ENCODE measurements around the gene CLP1.
"Not testable (repeated sequence)": the region's sequence is repeated elsewhere in the genome, so short reads cannot be mapped to it uniquely, and the experiment has no call there.

The CLP1 gene

DNA sequence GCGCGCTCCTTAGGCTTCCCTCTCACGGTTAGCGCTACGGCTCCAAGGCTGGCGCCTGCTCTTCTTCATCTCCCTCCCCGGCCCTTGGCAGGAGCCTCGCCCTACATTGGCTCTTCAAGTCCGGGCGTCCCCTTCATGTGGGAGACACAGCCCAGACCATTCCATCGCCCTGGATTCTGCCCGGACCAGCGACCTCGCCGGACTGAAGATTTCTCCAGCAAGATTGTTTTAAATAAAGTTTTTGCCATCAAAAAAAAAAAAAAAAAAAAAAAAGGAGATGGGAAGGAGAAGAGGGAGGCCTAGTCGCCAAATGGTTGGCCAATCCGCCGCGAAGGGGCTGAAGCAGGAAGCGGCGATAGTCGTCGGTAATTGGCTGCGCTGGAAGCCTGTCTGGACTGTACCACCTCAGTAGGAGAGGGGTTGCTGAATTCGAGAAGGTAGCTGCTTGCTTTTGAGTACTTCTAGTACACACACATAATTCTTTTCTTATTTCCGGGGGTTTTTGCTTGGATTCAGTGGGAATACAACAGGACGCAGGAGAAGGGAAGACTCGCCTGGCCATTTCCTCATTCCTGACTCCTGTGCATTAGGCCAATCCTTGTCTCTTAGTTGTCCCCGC is 9.7 kb downstream of the CLP1 start:
- DNase-seq = peak; percentile 91

DNA sequence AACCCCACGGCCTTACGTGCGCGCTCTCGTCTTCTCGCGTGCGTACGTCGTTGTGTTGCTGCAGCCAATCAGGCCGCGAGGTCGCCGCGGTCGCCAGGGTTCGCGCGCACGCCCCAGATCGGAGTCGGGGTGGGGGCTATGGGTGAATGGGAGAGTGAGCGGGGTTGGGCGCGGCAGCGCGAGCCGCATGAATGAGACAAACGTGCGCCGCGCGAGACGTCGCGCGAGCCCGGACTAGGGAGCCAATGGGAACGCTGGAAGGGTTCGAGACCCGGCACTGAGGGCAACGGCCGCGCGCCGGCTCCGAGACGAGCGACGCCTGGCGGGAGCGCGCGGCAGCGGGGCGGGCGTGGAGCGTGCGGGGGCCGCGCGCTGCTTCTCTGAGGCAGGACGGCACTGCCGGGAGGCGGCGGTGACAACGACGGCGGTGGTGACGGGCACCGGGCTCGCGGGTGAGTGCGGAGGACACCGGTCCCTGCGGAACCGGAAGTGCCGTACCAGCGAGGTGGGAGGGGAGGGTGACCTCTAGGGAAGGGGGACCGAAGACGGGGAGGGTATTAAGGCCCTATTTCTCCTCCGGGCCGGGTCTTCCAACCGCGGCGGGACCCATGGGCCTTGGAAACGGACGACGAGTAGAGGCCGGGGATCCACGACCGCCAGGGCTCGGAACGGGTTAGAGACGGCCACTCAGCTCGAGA is 10.3 kb downstream of the CLP1 start, which contains the start of gene ZDHHC5:
TSS of gene ZDHHC5 (plus strand) at position 379 of the 698 bp plus-strand sequence. CDS start 4,977 bp downstream, outside the sequence.
- peak; percentile 99 for DNase-seq

DNA sequence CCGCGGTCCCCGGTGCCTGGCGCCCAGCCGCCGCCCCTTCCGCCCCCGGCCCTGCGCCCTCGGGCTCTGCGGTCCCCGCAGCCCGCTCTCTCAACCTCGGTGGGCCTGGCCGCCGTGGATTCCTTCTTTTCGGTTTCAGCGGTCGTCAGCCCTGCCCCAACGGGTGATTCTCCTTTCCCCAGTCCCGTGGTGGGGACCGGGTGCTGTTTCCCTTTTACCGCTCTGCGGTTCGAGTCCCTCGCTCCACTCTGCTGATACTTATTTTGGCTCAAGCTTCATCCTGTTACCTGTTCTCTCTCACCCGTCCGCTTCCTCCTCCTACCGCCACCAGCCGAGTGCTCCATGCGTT is 10.8 kb downstream of the CLP1 start:
- DNase-seq = no peak

DNA sequence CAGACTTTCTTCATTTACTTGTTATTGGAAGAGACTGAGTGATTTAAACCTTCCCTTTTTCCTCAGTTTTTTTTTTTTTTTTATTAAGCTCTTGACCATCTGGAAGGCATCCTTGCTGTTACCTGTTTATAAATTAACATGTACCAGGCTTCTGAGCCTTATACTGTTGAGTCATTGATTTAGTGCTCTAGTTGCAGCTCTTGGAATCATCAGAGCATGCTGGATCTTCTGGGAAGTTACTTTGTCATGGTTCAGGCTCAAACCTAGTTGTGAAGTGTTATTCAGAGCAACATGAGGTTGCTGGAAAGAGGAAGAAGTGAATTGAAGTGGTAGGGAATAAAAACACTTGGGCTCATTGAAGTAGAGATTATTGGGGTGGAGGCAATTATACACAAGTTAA is 16.7 kb downstream of the CLP1 start:
- DNase-seq = no peak

DNA sequence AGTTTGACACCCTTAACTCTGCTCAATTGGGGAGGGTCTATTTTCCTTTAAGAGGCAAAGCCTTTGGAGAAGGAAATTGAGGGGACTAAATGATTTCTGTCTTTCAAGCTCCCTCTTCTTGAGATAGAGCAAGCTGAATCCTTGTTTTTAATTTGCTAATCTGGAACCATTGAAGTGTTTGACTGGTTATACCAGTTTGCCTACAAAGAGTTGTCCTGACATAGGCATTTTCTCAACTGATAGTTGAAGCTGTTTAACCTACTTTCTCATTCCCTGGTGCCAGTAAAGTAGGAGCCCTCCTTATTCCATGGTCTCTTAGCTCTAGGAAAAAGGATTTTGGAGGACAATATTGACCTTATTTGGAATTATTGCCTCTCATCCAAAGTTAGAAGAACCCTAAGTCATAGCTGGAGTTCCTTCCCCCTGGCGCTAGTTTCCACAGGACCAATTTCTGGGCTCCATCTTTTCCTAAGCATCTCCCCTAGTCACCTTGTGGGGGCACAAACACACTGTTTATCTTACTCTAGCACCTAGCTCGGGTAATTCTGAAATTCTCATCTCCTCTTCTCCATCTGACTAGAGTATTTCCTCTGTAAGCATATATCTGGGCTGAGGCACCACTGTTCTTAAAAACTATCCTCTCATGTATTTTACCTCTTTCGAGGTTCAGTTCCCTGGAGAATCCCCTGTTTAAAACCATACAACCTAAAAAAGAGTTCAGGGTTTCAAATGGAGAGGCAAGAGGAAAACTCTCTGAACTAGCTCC is 17.8 kb downstream of the CLP1 start:
- no peak for DNase-seq

DNA sequence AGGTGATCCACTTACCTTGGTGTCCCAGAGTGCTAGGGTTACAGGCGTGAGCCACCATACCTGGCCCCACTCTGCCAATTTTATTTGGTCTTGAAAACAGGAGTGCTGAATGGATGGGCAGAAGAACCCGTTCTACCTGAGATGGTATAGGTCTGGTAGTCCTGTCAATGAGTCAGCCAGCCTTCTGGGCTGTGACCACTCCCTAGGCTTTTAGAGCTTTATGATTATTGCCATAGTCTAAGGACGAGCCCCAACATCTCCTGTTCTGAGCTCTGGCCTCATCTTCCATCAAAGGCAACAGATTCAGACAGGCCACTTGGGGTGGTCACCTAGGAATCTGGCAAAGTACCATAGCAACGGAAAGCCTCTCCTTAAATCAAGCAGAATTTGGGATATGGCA is 21.8 kb downstream of the CLP1 start:
- no peak for DNase-seq

DNA sequence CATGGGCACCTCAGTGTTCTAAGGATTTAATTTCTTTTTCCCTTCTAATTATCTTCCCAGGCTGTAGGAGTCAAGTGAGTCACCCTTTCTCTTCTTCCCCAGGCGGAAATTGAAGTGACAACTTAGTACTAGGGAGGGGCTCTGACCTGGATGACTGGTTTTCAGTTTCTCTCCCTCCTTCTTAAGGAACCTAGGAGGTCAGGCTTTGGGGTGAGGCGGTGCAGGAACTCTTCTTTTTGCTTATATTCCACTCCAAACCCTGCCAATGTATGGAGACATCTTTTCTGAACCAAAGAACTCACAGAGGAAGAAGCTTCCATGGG is 23.0 kb downstream of the CLP1 start:
- no peak for DNase-seq

DNA sequence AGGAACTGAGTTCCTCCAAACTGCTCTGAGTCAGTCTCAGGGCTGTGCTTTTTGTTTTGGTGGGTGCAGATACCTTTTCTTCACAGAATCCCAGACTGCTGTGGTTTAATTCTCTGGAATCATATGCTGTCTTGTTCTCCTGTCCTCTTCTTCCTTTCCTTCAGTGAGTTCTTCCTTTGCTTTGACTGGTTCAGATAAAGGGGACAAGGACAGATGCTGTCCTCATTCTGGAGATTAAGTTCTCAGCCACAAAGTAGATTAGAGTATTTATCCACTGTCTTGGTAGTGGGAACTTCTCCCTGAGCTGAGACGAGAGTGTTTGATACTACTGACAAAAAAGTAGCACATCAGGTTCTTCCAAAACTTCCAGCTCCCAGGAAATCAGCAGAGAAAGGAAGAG is 23.6 kb downstream of the CLP1 start:
- no peak for DNase-seq

DNA sequence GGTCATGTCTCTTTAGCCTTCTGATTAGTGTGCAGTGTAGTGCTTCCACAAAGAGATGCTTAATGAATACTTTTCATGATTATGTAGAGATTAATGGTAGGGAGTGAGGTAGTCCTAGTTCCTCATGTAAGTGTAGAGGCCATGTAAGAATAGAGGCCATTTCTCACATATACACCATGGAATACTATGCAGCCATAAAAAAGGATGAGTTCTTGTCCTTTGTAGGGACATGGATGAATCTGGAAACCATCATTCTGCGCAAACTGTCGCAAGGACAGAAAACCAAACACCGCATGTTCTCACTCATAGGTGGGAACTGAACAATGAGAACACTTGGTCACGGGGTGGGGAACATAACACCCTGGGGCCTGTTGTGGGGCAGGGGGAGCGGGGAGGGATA is 32.9 kb downstream of the CLP1 start:
- not testable (repeated sequence) for DNase-seq

DNA sequence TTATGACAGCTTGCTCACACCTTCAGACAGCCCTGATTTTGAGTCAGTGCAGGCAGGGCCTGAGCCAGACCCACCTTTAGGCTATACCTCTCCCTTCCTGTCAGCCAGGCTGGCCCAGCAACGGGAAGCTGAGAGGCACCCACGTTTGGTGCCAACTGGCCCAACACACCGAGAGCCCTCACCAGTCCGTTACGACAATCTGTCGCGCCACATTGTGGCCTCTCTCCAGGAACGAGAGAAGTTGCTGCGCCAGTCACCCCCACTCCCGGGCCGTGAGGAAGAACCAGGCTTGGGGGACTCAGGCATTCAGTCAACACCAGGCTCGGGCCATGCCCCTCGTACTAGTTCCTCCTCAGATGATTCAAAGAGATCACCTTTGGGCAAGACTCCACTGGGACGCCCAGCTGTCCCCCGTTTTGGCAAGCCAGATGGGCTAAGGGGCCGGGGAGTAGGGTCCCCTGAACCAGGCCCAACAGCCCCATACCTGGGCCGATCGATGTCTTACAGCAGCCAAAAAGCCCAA is 41.3 kb downstream of the CLP1 start:
- DNase-seq = no peak

DNA sequence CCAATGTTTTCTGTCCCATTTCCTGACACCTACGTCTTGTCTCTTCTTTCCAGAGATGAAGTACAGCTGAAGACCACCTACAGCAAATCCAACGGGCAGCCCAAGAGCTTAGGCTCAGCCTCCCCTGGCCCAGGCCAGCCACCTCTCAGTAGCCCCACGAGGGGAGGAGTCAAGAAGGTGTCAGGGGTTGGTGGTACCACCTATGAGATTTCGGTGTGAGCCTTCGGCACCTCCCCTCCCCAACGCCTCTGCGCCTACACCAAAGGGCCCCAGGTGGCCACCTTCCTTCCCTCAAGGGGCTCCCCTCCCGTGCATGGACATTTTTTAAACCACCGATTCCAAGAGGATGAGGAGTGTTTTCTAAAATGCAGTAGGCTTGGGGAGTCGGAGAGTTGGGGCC is 42.3 kb downstream of the CLP1 start:
- no peak for DNase-seq

DNA sequence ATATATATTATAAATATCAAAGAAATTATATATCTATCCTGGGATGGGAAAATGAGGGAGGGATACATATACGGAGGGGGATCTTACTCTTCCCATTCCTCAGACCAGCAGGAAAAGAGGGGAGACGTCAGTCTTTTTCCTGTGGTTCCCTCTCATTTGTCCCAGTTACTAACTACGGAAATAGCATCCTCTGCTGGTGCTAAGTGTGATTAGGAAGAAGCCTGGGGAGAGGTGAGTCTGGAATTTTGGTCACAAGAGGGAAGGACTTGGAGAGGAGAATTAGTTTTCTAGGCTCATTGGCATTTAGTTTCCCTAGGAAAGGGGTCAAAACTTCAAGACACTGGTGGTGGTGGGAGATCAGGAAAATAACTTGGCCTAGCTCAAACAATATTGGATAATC is 42.9 kb downstream of the CLP1 start:
- DNase-seq = no peak

DNA sequence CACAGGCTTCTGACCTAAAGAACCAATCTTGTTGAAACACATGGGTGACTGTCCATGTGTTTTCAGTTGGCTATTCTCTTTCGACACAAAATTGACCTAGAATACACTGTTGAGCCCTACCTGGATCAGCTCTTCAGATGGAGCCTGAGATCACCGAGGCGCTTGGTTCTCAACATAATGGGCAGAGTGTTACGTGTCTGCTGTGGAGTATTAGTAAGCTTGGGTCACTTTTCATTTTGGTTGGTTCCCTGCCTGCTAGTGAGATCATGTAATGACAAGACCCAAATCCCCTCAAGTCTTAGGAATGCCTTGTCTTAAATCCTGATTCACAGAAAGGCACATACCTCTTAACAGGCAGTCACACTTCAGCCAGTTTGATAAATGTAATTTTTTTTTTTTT is 45.8 kb downstream of the CLP1 start:
- DNase-seq = no peak

DNA sequence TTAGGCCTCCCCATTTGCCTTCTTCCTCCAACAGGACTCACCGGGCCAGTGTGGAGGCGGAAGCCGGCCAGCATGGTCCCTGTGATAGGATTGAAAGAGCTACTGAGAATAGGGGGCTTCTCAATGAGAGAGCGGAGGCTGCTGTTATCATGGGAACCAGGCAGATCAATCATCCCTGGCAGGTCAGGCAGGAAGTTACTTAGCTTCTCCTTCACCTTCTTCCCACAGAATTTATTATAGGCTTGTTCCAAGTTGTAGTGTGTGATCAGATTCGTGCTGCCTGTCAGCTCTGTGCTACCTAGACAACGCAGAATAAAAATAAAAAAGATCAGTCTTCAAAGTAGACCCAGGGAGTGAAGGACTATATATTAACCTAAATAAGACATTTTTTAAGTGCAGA is 47.4 kb downstream of the CLP1 start:
- no peak for DNase-seq

DNA sequence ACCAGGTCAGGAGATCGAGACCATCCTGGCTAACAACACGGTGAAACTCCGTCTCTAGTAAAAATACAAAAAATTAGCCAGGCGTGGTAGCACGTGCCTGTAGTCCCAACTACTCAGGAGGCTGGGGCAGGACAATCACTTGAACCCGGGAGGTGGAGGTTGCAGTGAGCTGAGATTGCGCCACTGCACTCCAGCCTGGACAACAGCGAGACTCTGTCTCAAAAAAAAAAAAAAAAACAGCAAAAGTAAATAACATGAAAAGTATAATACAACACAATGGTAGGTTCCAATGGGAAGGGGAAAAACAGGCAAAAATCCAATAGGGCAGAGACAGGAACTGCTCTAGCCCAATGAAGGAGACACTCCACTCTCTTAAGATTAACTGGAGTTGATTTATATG is 47.9 kb downstream of the CLP1 start:
- not testable (repeated sequence) for DNase-seq

DNA sequence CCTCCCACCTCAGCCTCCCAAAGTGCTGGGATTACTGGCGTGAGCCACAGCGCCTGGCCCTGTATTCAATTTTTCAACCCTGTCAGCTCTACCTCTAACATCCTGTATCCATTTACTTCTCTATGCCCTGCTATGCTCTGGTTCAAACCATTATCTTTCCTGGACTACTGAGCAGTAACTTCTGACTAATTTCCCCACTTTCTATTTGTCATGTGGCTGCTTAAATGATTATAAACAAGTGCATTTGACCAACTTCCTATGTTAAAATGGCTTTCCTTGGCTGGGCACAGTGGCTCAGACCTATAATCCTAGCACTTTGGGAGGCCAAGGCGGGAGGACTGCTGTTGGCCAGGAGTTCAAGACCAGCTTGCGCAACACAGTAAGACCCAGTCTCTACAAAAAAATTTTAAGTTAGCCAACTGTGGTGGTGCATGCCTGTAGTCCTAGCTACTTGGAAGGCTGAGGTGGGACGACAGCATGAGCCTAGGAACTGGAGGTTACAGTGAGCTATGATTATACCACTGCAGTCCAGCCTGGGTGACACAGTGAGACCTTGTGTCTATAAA is 52.3 kb downstream of the CLP1 start:
- DNase-seq = no peak
